GM18517 (cell line): ENCODE measurements around the gene CD180.
"Not testable (repeated sequence)": the region's sequence is repeated elsewhere in the genome, so short reads cannot be mapped to it uniquely, and the experiment has no call there.

ENCODE experiments used
- ATAC-seq: cut with Tn5 transposase; IDR thresholded peaks from one replicate; pipeline ENCODE4 v1.9.1; 2021; ENCODE audit warnings: mild to moderate bottlenecking, moderate library complexity; ENCODE audit not compliant: unreplicated experiment

CD180 gene

DNA sequence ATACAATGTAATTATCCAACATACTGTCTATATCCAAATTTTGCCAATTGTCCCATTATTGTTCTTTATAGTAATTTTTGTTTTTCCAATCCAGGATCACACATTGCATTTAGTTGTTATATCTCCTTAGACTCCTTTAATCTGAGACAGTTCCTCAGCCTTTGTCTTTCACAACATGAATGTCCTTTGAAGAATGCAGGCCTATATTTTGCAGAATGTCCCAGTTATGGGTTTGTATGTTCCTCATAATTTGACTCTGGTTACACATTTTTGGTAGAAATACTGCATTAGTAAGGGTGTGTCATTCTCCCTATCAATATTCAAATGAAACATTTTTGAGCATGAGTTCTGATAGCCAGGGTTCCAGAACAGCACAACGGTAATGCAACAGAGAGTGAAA lies 6.7 kb downstream of the CD180 start:
- ATAC-seq: no peak

DNA sequence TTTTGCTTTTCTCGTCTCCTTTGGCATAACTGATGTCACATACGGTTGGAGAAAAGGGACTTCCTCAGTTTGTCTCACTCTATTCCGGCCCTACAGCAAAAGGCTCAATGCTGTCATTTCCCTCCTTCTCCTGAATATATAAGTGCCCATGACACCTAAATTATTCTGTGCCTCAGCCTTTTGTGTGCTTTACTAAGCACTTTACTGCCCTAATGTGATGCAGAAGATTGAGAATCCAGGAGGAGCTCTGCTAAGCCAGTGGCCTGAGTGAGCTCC lies 7.6 kb downstream of the CD180 start:
- ATAC-seq: no peak

DNA sequence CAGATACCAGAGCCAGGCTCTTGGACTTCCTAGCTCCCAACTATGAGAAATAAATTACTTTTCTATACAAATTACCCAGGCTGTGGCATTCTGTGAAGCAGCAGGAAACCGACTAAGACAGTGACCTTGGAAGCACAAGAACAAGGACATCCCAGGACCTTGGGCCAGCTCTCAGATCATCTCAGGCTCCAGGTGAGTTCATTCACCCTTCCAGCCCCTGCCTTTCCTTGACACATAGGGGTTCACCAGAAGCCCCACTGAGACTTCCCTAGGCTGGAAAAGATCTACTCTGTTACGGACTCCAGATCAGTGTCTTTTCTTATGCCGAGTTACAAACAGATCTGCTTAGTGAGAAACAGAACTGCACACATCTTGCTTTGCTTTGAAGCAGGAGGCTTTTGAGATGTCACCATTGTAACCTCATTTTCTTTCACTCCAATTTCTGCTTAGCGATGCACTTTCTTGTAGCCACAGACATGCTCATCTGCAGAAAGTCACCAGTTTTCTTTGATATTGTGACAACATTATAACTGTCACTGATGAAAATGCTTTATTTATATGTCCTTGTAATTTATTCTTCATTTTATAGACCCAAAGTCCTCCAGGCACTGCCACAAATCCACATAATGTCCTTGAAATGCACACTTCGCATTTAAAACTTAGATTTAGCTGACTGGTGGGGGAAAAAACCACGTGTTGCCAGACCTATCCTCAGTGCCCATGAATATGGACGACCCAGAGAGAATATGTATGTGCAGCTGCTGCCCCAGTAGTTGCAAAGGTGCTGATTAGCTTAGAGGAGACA lies 8.1 kb downstream of the CD180 start:
- no peak for ATAC-seq

DNA sequence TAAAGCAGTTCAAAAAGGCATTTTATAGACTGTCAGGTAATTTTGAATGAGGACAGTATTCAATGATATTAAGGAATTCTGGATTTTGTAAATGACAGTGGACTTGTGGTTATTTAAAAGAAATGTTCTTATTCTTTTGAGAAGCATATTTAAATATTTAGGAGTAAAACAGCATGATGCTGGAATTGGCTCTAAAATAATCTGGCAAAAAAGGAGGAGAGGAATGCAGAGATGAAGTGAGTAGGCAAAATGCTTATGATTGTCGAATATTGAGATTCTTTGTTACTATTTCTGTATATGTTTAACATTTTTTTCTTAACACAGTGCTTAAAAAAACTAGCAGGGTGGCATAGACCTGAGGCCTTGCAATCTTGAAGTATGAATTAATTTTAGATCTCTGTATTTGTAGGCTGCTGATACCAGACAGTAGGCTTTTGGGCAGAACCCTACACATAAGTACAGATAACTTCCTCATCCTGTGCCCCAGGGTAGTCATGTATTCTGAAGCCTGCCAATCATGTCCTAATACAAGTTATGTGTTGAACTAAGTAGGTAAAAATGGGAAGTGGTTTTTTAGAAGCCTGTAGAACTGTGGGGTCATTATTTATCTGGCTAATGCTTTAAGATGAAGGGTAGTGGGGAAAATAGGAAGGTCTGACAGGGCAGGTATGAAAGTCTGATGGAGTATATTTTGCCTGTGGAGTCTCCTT lies 9.4 kb downstream of the CD180 start:
- peak; percentile 75 for ATAC-seq

DNA sequence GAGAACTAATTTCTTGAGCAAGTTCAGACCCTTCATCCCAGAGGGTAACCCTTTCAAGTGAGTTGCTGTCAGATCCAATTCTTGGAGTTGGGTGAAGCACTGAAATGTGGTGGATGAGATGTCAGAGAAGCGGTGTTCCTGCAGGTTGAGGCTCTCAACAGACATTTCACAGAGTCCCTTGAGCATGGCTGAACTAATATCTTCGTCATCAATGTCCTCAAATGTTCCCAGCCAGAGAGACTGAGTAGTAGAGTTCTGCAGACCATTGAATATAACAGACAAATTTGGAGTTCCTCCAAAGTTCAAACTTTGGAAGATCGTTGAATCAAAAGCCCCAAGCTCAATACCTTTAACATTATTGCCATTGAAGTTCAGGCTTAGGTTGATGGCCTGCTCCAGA lies 12.7 kb downstream of the CD180 start:
- no peak for ATAC-seq

DNA sequence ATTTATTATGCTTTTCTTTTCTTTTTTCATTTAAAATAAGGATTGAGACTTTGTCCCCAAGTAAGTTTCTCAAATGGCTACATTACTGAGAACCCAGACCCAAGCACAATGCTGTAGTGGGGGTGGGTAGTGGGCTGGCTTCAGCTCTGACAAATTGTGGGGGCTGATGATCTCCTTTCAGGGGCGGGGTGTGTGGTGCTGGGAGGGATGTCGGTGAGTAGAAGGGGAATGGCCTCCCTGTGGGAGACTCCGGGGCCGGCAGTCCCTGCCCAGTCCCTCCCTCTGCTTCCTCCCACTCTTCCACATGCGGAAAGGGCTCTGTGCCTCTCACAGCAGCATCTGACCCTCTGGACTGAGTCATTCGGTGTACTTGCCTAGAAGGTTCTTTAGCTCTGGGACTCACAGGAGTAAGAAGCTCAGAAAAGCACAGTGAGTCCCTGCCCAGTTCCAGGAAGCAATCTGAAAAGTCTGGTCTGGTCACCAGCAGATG lies 14.3 kb downstream of the CD180 start:
- no peak for ATAC-seq

DNA sequence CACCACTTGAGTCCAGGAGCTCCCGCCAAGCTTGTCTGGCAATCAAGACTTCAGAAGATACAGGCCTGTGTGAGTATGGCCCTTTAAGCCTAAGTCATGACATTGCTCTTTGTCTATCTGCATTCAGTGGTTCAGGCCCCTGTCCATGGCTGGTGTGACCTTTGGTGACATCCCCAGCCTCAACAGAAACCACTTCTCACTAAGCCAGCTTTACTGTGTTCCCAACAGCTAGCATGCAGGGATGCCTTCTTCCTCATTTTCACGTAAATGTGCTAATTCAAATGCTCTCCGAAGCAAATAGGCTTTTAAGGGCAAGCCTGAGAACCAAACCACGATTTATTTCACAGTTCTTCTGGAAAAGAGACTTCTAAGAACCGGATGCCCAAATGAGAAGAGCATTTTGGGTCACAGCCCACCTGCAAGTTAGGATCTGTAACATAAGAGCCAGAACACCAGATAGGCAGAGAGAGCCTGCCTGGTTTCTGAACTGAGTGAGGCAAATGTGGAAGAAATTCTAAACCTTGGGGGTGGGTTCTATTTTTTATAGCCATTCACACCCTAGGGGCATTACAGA lies 14.9 kb downstream of the CD180 start:
- no peak for ATAC-seq

DNA sequence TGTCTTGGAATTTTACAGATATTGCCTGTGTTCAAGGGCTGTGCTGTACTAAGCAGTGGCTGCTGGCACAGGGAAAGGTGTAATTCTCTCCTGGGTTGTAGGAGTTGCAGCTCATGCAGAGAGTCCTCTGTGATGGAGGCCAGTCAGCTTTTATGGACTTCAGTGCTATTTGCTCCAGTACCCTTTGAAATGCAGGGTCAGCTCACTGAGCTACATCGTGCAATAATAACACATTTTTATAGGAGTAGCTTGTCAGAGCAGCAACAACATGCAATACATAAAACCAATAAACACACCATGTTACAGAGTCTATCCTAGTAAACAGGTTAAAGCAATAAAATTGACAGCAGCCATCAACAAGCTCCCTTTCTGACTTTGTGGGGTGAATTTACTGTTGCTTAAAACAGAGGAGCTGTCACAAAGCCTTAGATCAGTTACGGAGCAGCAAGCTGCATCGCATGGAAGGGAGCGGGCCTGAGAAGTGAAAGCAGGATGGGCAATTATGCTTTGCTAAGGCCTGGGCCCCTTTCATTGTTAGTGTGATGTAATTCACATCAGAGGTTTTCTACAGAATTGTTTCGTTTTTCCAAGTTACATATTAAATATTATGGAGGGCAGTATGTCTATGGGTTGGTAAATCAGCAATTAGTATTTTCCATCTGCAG lies 16.8 kb downstream of the CD180 start:
- ATAC-seq: no peak

DNA sequence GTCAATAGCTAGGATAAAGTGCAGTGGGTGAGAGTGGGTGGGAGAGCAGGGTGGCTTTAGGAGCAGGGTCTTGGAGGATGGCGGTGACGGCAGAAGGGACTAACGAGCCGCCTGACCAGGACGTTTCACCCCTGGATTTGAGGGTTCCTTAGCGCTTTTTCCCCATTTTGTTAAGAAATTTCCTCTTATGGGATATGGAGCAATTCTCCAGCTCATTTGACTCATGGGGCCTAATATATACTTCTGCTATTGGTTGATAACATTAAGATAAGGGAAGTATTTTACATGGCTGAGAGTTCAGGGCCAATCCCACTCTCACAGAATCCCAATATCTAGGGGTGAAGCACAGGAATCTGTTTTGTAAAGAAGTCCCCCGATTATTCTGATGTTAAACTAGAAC lies 17.6 kb downstream of the CD180 start:
- ATAC-seq: no peak

DNA sequence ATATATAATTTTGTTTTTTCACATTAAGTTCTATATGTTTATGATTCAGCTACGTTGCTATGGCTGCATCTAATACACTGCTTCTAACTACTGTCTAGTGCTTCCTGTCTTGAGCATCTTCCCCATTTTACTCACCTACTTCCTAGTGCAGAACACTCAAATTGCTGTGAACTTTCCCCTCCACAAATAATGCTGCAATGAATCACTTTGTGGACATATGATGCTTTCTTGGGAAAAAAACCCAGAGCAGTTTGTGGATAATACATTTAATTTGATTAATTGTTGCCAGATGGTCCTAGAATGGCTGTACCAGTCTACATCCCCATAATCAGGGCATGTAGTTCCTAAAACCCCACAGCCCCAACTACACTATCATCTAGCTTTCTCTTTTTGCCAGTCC lies 18.5 kb downstream of the CD180 start:
- no peak for ATAC-seq

DNA sequence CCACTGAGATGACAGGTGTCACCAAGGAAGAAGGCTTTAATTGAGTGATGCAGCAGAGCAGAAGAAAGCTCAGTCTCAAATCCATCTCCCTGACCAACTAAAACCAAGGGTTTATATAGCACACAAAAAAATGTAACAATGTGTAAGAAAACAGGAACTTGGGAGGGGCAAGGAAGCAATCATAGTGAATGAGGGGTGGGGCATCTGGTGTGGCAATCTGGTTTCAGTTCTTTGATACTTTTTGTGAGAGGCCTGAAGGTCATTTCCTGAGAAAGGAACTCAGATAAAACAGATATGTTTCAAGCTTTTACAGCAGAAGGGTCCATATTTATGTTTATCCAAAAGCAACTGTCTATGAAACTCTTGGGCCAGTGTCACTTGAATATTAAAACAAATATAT lies 19.7 kb downstream of the CD180 start:
- no peak for ATAC-seq

DNA sequence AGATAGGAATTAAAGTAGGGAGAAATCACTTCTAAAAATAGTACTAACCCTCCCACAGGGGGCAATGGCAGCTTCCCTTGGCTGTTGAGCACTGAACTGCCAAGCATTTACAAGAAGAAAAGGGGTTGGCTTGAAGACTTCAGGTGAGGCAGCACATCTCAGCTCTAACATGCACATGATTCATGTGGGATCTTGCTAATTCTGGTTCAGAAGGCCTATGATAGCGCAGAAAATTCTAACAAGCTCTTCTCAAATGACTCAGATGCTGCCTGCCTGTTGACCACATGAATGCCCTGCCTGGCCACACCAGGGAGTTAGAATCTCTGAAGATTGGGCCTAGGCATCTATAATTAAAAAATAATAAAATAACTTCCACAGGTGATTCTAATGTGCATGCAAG lies 22.6 kb downstream of the CD180 start:
- no peak for ATAC-seq

DNA sequence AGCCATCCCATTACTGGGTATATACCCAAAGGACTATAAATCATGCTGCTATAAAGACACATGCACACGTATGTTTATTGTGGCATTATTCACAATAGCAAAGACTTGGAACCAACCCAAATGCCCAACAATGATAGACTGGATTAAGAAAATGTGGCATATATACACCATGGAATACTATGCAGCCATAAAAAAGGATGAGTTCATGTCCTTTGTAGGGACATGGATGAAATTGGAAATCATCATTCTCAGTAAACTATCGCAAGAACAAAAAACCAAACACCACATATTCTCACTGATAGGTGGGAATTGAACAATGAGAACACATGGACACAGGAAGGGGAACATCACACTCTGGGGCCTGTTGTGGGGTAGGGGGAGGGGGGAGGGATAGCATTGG lies 23.2 kb downstream of the CD180 start:
- not testable (repeated sequence) for ATAC-seq

DNA sequence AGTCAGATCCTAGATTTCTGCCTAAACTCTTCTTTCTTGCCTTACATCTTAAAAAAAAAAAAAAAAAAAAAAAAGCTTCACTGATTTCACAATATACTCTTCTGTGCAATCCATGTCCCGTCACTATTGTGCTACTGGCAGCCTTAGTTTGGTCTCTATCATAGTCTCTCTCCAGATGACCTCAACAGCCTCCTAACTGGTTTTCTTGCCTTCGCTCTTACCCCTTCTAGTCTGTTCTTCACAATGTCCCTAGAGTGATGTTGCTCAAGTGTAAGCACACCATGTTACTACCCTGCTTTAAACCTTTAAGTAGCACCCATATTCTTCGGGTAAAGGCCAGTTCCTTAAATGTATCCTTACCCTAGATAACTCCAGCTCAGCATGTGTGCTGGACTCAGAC lies 25.8 kb downstream of the CD180 start:
- ATAC-seq: no peak

DNA sequence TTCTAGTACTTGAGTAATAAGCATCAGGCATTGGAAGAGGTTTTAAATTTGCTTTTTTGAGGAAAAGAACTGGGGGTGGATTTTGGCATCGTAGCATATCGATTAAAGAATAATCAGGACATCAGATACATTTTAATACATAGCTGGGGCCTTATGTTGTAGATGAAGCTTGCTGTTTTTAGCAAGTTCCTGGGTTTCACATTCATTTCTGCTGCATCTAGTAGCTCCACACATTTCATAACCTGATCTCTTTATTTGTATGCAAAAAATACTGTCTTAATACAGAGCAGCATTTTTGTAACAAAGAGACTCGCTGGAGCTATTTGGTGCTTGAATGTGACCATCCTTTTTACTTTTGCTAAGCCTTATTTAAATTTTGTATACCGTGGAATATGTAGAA lies 28.5 kb downstream of the CD180 start:
- ATAC-seq: no peak

DNA sequence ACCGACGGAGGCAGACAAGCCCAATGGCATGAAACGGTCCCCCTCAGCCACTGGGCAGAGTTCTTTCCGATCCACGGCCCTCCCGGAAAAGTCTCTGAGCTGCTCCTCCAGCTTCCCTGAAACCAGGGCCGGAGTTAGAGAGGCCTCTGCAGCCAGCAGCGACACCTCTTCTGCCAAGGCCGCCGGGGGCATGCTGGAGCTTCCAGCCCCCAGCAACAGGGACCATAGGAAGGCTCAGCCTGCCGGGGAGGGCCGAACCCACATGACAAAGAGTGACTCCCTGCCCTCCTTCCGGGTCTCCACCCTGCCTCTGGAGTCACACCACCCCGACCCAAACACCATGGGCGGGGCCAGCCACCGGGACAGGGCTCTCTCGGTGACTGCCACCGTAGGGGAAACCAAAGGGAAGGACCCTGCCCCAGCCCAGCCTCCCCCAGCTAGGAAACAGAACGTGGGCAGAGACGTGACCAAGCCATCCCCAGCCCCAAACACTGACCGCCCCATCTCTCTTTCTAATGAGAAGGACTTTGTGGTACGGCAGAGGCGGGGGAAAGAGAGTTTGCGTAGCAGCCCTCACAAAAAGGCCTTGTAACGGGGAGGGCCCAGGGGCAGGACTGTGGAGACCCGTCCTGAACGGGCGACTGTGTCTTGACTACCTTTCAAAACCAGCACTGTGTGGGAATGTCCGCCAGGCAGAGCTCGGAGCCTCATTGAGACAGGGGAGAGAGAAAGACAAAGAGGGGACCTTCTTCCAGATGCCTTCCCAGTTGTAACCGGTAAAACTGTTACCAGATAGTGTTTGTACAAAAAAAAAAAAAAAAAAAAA lies 29.9 kb downstream of the CD180 start:
- ATAC-seq: peak; percentile 42

DNA sequence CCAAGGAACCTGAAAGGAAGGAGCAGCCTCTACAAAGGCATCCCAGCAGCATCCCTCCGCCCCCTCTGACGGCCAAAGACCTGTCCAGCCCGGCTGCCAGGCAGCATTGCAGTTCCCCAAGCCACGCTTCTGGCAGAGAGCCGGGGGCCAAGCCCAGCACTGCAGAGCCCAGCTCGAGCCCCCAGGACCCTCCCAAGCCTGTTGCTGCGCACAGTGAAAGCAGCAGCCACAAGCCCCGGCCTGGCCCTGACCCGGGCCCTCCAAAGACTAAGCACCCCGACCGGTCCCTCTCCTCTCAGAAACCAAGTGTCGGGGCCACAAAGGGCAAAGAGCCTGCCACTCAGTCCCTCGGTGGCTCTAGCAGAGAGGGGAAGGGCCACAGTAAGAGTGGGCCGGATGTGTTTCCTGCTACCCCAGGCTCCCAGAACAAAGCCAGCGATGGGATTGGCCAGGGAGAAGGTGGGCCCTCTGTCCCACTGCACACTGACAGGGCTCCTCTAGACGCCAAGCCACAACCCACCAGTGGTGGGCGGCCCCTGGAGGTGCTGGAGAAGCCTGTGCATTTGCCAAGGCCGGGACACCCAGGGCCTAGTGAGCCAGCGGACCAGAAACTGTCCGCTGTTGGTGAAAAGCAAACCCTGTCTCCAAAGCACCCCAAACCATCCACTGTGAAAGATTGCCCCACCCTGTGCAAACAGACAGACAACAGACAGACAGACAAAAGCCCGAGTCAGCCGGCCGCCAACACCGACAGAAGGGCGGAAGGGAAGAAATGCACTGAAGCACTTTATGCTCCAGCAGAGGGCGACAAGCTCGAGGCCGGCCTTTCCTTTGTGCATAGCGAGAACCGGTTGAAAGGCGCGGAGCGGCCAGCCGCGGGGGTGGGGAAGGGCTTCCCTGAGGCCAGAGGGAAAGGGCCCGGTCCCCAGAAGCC lies 30.8 kb downstream of the CD180 start:
- ATAC-seq: peak; percentile 87

DNA sequence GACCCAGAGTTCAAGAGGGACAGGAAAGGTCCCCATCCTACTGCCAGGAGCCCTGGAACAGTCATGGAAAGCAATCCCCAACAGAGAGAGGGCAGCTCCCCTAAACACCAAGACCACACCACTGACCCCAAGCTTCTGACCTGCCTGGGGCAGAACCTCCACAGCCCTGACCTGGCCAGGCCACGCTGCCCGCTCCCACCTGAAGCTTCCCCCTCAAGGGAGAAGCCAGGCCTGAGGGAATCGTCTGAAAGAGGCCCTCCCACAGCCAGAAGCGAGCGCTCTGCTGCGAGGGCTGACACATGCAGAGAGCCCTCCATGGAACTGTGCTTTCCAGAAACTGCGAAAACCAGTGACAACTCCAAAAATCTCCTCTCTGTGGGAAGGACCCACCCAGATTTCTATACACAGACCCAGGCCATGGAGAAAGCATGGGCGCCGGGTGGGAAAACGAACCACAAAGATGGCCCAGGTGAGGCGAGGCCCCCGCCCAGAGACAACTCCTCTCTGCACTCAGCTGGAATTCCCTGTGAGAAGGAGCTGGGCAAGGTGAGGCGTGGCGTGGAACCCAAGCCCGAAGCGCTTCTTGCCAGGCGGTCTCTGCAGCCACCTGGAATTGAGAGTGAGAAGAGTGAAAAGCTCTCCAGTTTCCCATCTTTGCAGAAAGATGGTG lies 31.6 kb downstream of the CD180 start:
- no peak for ATAC-seq

DNA sequence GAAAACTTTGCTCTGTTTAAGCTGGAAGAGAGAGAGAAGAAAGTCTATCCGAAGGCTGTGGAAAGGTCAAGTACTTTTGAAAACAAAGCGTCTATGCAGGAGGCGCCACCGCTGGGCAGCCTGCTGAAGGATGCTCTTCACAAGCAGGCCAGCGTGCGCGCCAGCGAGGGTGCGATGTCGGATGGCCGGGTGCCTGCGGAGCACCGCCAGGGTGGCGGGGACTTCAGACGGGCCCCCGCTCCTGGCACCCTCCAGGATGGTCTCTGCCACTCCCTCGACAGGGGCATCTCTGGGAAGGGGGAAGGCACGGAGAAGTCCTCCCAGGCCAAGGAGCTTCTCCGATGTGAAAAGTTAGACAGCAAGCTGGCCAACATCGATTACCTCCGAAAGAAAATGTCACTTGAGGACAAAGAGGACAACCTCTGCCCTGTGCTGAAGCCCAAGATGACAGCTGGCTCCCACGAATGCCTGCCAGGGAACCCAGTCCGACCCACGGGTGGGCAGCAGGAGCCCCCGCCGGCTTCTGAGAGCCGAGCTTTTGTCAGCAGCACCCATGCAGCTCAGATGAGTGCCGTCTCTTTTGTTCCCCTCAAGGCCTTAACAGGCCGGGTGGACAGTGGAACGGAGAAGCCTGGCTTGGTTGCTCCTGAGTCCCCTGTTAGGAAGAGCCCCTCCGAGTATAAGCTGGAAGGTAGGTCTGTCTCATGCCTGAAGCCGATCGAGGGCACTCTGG lies 32.6 kb downstream of the CD180 start:
- ATAC-seq: no peak
